NCI-H524 (cell line): ENCODE results near the gene BPHL.
"Not testable (repeated sequence)": the region's sequence is repeated elsewhere in the genome, so short reads cannot be mapped to it uniquely, and the experiment has no call there.

ENCODE experiments used
- DNase-seq, 2 experiments: peaks; one replicate each; lab custom pipeline; 2025; lab: John Stamatoyannopoulos, UW

The BPHL gene

DNA sequence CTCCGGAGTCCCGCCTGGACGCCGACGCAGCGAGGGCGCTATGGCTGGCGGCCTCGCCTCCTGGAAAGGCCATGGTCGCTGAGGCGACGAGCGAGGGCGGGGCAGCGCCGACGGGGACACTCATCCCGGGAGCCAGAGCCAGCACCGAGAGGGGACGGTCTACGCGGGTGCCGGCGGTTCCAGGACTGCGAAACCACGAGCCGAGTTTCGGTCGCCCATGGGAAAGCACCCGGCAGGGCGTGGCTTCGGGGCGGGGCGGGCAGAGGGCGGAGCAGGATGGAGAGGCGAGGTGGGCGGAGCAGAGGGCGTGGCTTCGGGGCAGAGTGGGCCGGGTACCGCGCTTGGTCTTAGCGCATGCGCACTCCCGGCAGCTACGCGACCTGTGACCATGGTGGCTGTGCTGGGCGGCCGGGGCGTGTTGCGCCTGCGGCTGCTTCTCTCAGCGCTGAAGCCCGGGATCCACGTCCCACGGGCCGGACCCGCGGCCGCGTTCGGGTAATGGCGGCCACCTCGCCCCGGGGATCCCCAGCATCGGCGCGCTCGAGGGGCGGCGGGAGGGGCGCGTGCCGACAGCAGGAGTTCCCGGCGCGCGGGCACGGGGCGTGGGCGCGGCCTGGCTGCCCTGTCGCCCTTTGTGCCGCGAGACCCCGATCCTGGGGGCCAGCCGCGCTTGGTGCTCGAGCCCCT, at the start of gene BPHL:
Gene BPHL, plus strand, starts transcription at position 359 of the 687 bp plus-strand sequence. Its CDS starts 30 bp downstream, at position 389.
- DNase-seq: peak; percentile 94

DNA sequence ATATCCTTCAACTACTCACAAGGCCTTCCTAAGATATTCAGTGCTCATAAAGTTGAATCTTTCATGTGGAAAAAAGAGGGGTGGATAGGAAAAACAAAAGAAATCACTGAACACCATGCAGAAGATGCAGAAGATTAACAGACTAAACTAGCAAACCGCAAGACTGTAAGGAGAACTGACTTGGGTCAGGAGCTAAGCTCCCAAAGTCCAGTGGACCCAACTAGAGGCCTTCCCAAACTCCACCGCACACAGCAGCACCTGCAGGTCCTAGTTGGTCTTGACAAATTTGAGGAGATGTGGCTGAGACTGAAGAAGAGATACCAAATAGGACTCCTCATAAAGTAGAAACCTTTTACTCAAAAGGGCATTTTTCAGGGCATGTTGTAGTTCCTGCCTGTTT, 46.9 kb upstream of the BPHL start:
- DNase-seq: no peak

DNA sequence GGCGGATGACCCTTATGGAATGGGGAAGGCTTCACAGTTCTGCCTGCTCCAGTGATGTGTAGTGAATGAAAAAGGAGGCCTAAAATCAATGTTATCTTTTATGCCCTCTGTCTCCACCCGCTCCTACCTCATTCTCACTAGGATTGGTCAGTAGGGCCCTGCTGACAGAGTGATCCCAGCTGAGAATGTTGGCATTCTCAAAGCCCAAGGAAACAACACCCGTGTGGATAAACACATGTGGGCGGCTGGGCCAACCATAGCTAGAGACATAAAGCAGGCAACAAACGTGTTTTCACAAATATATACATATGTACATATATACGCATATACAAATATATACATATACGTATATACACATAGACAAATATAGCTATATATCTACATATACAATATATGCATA, 45.7 kb upstream of the BPHL start:
- DNase-seq: no peak

DNA sequence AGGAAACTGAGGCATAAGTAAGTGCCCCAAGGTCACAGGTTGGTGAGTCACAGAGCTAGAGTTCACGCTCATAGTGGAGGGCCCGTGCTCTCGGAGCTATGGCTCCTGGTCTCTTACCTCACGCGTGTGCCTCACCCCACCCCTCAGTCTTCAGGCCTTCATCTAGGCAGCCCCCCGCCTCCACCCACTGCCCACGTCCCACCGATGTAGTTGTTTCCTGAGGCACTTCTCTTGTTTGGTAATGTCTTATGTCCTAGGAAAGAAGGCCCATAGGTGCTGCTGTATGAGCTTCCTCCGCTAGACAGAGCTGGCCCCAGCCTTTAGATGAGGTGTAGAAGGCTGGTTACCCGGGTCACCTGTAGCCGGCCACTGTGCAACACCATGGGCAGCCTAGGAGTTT, 45.1 kb upstream of the BPHL start:
- DNase-seq: no peak

DNA sequence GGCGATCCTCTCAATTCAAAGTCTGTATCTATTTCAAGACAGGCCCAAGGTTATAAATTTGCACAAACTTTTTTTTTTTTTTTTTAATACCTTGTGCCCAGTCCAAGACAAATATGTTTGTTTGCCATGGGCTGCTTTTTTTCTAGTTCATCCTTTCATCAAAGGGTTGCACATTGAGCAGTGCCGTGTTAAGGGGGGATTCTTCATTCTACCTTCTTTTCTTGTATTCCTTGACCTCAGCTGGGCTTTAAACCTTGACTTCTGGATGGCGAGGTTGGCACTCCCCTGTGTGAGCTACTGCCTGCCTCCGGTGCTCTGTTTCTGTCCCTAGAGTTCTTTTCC, 42.8 kb upstream of the BPHL start:
- DNase-seq: no peak

DNA sequence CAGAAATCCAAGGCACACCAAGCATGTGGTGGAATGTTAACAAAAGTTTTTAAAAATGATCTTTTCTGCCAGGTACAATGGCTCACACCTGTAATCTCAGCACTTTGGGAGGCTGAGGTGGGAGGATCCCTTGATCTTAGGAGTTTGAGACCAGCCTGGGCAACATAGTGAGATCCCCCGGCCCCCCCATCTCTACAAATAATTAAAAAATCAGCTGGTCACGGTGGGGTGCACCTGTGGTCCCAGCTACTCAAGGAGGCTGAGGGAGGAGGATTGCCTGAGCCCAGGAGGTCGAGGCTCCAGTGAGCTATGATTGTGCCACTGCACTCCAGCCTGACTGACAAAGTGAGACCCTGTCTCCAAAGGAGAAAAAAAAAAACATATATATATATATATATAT, 42.2 kb upstream of the BPHL start:
- DNase-seq: no peak

DNA sequence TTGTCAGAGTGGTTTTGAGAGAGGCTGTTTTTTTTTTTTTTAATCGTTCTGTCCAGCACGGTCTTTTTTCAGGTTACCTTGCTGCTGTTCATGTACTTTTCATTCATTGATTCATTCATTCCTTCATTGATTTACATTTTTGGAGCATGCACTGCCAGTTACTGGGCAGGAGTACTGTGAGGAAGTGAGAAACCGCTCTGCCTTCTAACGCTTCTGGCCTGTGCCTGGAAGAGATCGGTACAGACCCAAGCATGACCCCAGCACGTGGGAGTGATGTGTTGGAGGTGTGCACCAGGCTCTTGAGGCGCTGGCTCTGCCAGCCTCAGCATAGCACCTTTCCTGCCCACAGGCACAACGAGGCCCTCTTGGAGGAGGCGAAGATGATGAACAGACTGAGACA, 41.1 kb upstream of the BPHL start:
- DNase-seq: no peak

DNA sequence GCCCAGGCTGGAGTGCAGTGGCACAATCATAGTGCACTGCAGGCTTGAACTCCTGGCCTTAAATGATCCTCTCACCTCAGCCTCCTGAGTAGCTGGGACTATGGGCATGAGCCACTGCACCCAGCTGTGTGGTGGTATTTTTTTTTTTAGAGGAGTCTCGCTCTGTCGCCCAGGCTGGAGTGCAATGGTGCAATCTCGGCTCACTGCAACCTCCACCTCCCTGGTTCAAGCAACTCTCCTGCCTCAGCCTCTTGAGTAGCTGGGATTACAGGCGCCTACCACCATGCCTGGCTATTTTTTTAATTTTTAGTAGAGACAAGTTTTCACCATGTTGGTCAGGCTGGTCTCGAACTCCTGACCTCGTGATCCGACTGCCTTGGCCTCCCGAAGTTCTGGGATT, 39.6 kb upstream of the BPHL start:
- DNase-seq: not testable (repeated sequence)

DNA sequence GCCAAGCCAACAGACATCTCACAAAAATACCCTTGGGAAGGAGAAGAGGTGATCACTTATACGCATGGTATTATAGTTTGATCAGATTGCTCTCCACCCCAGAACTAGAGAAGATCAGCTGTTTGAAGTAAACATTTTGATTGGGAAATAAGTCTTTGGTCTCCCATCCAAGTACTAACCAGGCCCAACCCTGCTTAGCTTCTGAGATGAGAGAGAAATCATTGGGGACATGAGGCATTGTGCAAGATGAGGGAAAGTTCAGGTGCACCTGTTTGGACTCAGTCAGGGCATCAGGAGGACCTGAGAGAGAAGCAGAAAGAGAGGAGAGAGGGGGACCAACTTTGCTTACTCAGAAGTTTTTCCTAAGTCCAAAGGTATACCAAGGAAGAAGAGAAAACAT, 38.8 kb upstream of the BPHL start:
- no peak for DNase-seq

DNA sequence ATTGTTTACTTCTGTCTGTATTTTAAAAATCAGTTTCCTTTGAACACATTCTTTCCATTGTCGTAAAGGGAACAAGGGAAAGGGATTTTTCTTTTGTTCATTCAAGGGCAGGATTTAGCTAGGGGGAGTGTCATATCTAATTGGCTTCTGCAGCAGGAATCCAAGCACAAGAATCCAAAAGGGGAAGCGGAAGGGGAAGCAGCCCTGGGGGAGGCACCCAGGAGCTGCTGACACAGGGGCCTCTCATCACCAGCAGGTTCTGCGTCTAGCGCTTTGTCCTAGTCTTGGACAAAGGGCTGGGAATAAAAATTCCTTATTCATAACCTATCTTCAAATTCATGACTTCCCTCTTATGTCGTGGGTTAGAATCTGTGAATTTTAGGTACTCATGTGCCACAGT, 36.6 kb upstream of the BPHL start:
- no peak for DNase-seq

DNA sequence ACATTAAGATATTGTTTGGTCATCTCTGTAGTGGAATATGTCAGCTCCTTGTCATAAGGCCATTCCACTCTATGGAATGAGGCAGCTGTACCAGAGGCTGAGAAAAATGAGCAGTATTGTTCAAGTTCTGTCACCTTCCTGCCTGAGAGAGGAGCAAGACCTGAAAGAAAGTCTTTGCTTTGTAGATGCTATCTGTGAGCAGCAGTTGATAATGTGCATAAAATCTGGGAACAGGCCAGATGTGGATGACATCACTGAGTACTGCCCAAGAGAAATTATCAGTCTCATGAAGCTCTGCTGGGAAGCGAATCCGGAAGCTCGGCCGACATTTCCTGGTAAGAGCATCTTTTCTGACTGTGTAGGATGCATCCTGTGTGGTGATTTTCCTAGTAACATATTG, 33.4 kb upstream of the BPHL start:
- no peak for DNase-seq

DNA sequence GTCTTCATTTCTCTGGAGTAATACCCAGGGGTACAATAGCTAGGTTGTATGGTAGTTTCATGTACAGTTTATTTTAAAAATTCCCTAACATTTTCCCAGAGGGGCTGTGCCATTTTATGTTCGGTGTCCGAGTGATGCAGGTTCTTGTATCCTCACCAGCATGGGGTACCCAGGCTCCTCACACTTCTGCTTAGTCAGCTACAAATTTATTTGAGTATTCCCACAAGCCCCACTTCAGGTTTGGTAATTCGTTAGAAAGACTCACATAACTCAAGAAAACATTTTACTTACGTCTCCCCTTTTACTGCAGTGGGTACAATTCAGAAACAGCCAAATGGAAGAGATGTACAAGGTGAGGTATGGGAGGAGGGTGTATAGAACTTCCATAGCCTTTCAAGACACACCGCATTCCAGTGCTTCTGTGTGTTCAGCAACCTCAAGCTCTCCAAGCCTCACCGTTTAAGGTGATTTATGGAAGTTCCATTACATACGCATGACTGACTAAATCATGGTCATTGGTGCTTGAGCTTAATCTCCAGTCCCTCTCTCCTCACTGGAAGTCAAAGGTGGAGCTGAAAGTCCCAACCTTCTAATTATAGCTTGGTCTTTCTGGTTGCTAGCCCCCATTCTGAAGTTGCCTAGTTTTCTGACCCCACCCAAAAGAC, 32.1 kb upstream of the BPHL start:
- DNase-seq: no peak

DNA sequence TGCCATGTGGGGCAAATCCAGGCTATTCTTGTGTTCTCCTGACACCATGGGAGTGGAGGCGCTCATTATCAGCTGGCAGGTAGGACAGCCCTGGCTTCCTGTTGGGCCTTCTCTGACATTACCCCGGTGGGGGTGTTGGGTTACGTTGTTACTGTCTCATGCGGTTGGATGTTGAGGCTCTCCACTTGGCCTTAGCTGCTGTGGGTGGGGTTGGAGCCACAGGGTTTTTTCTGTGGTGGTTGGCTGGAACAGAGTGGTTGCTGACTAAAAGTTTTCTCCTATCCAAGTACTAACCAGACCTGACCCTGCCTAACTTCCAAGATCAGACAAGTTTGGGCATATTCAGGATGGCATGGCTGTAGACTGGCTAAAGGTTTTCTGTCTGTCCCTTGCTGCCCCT, 30.1 kb upstream of the BPHL start:
- no peak for DNase-seq

DNA sequence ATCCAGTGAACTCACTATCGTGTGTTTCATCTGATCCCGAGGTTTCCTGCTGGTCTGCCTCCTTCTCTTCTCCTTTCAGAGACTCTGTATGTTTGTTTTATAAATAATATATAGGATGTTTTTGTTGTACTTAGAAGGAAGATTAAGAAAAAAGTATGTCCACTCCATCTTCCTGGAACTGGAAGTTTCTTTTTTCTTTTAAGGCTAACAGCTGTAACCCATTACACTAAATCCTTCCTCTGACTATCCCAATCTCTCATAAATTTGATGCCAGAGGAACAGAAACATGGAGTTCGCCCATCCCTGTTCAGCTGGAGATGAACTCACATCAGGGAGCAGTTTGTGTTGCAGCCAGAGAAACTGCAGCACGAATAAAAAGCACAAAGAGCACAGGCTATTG, 29.5 kb upstream of the BPHL start:
- no peak for DNase-seq

DNA sequence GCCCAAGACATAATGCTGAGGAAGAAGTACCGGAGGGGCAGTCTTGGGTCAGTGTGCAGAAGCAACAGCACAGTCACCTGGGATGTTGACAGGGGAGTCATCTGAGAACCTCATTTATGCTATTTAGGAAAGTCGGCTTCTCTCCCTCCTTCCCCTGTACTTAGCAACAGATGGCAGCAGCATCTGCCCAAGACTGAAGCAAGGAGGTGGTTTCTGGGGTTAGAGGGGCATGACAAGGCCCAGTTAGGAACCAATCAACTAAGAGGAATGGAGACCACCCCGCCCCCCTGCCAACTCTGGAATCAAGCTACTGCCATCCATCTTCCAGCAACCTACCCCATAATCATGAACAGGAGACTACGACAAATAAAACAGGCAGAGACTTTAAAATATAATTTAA, 28.5 kb upstream of the BPHL start:
- DNase-seq: peak; percentile 95 to 96

DNA sequence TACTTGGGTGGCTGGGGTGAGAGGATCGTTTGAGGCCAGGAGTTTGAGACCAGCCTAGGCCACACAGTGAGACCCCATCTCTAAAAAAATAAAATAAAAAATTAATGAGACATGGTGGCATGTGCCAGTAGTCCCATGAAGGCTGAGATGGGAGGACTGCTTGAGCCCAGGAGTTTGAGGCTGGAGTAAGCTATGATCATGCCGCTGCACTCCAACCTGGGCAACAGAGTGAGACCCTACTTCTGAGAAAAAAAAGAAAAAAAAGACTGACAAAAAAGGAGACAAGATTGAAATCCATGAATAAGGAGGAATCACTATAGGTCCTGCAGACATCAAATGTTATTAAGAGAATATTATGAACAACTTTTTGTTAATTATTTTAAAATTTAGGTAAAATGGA, 23.7 kb upstream of the BPHL start:
- no peak for DNase-seq

DNA sequence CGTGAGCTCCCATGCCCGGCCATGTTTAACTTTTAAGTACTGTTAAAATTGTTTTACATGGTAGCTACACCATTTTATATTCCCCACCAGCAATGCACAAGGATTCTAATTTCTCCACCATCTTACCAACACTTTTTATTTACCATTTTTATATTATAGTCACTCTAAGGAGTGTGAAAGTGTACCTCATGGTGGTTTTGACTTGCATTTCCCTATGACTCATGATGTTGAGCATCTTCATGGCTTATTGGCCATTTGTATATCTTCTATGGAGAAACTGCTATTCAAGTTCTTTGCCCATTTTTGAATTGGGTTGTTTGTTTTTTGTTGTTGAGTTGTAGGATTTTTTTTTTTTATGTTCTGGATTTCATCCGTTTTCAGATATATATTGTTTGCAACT, 15.6 kb upstream of the BPHL start:
- DNase-seq: no peak

DNA sequence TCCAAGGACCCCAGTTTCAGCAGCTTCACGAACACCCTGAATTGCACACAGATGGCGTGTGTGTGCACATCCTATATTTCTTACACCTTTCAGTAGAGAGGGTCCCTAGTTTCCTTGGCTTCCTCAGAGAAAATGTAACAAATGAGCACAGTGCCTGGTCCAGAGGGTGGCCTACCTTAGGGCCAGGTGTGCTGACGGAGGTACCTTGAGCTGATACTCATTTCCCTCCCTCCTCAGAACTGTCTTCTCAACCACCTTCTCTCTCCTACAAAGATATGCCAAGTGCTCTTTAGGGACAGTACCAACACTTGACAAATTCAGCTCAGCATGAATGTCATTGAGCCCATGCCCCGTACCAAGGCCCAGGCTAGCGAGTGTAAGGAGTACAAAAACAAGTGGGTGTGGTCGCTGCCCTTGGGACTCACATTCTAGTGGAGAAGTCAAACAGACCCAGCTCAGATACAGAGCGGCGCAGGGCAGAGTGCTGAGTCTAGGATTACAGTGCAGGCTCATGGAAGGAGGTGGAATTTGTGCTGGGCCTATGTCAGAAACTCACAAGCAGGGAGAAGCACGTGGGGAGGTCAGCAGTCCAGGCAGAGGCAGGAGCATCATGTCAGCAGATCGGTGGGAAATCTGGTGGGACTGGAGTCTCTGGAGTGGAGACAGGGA, 9.6 kb upstream of the BPHL start:
- no peak for DNase-seq

DNA sequence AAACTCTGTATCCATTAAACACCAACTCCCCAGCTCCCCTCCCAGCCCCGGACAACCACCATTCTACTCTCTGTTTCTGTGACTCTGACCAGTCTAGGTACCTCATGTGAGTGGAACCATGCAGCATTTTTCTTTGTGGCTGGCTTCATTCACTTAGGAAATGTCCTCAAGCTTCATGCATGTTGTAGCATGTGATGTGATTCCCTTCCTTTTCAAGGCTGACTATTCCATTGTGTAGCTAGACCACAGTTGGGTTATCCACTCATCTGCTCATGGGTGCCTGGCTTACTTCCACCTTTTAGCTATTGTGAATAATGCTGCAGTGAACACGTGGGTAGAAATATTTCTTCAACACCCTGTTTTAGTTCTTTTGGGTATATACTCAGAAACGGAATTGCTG, 8.8 kb upstream of the BPHL start:
- no peak for DNase-seq

DNA sequence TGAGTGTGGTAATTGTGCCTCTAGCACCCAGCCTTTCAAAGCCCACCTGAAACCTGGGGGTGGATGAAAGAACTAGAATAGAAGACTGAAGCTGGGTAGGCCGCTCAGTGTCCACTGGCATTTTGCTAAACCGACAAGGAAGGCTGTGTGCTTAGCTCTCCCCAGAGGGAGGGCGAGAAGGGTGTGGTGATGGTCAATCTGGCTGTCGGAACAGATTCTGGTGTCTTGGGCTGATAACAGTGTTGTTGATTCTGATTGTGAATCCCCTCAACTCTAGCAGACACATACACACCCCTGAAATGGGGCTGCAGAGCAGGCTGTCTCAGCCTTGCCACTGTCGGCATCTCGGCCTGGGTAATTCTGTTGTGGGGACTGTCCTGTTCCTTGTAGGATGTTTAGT, 4.1 kb upstream of the BPHL start:
- DNase-seq: no peak

DNA sequence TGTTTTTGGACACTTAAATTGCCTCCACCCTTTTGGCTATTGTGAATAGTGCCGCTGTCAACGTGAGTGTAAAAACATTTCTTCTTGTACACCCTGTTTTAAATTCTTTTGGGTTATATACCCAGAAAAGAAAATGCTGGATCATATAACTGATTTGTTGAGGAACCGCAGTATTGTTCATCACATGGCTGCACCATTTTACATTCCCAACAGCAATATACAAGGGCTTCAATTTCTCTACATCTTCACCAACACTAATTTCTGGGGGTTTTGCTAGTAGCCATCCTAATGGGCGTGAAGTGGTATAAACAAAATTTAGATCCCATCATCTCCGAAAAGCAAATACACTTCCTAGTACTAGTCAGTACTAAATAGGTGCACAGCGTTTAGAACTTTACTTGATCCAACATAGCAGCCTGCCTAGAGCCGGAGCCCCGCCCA, 579 bp upstream of the BPHL start:
- no peak for DNase-seq

DNA sequence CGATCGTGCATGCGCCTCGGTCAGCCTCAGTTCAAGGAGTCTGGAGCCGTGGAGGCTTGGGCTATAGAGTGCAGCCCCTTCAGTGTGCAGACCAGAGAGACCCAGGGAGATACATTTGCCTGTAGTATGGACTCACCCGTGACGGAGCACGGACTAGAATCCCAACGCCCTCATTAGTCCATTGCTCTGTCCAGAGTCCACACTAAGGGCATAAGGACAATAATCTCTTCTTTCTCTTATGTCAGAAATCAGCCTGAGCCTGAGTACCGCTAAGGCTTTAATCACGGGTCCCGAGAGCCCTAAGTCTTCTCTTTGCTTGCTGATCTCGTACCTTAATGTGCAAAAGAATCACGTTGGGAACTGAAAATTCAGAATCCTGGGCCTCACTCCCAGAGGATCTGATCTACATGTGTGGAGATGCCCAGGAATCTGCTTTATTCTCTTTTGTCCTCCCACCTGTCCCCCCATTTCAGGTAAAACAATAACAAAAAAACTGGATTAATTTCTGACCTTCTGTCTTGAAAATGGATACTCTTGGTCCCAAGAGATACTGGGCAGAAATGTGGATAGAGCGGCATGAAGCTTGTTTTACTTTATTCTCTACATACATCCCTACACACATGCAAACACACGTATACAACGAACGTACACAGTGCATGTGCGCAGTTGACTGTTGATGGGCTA, 671 bp downstream of the BPHL start:
- DNase-seq: peak in 1 of 2 experiments; percentile 34

DNA sequence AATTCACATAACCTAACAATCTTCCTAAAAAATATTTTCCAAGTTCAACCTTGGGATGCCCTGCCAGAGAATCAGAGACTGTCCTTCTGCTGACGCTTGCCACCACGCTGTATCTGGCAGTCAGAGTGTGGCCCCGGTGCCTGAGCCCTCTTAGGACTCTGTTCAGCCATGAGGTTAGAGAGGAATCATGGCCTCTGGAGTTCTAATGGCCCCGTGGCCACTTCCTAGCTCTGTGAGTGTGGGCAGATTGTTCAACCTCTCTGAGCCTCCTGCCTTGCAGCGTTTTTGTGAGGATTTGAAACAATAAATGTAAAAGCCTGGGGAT, 2.2 kb downstream of the BPHL start:
- DNase-seq: no peak
